GM12891 (cell line): ENCODE measurements around the gene KIF16B.

Experiments
- POLR2A ChIP-seq: IDR thresholded peaks from 2 replicates; pipeline ENCODE4 v1.6.1; 2011; ENCODE audit warnings: low read depth, low read length, control low read depth
- POLR2AphosphoS5 ChIP-seq: IDR thresholded peaks from 2 replicates; pipeline ENCODE4 v1.6.1; 2011; ENCODE audit warnings: low read depth, low read length, control low read depth
- POU2F2 ChIP-seq: IDR thresholded peaks from 2 replicates; pipeline ENCODE4 v1.6.1; 2011; ENCODE audit warnings: low read depth, mild to moderate bottlenecking, control low read depth, low read length, moderate library complexity
- SPI1 ChIP-seq: IDR thresholded peaks from 2 replicates; pipeline ENCODE4 v1.6.1; 2011; ENCODE audit warnings: low read depth, low read length, control low read depth
- TAF1 ChIP-seq: IDR thresholded peaks from 2 replicates; pipeline ENCODE4 v1.6.1; 2011; ENCODE audit warnings: low read depth, low read length, control low read depth

- TF ChIP-seq TAF1 (no peak), POLR2A (no peak), POLR2AphosphoS5 (no peak), SPI1 (no peak), POU2F2 (no peak)
These were observed 10.0 kb downstream of the KIF16B start for GRCh38 chr20:16563066-16563806.
